ENCODE measurements around the gene CDKAL1. TPM values are rescaled to one million over a fixed set of nuclear protein-coding genes. Genes with fewer than 3 reads are reported as not detected.

The CDKAL1 gene
- total RNA-seq, 4 donors from 2014 or later, result 10.1 to 22.0 (median 12.5) TPM

DNA sequence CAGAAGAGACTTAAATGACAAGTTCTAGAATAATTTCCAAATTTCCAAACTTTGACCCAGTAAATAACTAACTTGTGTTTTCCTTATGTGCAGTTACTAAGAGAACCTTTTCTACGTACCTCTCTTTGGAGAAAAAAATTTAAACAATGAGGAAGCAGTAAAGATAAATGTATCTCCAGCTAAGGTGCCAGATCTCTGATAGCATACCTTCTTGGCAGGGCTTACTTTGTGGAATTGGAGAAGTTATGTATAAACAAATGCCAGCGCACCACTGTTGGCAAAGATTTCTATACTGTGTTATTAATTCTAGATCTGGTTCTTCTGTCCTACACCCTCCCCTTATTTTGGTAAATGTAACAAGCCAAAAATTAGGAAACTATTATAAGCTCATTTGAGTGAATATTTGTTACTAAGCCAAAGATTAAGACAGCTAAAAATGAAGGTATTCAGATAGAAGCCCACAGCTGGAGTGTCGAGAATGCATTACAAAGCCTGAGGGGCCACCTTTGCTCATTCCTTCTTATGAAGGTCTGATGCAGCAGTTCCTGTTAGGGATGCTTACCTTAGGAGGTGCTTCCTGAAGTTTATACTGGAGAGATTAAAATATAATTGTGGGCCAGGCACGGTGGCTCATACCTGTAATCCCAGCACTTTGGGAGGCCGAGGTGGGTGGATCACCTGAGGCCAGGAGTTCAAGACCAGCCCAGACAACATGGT lies 686.2 kb downstream of the CDKAL1 start:
- H3K9me3 ChIP-seq, result no peaks in the 10 kb centered on the region
- no peak for DNase-seq (ENCODE audit: low spot score in 2 of 2)
- no peak overlapping the region for H3K27ac ChIP-seq
- WGBS, result 64% methylated on average over 5 of the region's 5 CpGs
- no peaks in the 10 kb centered on the region for H3K27me3 ChIP-seq
- H3K4me1 ChIP-seq, result no peaks in the 10 kb centered on the region
- TF ChIP-seq EP300 (IDR thresholded peaks at IDR 0.05), result no peak
- TF ChIP-seq POLR2A (IDR thresholded peaks at IDR 0.05), result no peak
- TF ChIP-seq, protein P1, sequence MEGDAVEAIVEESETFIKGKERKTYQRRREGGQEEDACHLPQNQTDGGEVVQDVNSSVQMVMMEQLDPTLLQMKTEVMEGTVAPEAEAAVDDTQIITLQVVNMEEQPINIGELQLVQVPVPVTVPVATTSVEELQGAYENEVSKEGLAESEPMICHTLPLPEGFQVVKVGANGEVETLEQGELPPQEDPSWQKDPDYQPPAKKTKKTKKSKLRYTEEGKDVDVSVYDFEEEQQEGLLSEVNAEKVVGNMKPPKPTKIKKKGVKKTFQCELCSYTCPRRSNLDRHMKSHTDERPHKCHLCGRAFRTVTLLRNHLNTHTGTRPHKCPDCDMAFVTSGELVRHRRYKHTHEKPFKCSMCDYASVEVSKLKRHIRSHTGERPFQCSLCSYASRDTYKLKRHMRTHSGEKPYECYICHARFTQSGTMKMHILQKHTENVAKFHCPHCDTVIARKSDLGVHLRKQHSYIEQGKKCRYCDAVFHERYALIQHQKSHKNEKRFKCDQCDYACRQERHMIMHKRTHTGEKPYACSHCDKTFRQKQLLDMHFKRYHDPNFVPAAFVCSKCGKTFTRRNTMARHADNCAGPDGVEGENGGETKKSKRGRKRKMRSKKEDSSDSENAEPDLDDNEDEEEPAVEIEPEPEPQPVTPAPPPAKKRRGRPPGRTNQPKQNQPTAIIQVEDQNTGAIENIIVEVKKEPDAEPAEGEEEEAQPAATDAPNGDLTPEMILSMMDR (IDR thresholded peaks at IDR 0.05), result no peak
- no peak for TF ChIP-seq POLR2AphosphoS5 (IDR thresholded peaks at IDR 0.05)
- H3K4me3 ChIP-seq, result no peak overlapping the region
- H3K36me3 ChIP-seq, result no peaks in the 10 kb centered on the region

DNA sequence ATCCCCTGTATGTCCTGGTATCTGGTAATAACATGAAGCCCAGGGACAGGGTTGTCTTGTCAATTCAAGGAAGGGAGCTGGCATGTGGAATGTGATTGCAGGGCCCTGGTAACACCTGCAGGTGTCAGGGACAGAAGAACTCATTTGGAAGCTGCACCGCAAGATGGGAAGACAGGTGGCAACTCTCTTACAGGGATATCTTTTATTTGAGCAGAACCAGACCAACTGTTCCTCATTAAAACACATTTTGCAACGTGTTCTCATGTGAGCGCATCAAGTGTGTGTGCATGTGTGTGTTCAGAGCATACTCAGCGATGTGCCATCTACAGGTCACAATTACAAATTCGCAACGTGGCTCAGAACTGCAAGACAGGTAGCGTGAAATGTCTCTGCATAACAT lies 688.4 kb downstream of the CDKAL1 start:
- Histone ChIP-seq H3K27me3 (no peaks in the 10 kb centered on the region), H3K27ac (no peak overlapping the region), H3K4me3 (no peak overlapping the region), H3K4me1 (no peaks in the 10 kb centered on the region), H3K36me3 (no peaks in the 10 kb centered on the region), H3K9me3 (no peaks in the 10 kb centered on the region)
- WGBS, result 94% methylated on average over 7 of the region's 7 CpGs
- no peak for TF ChIP-seq EP300 (IDR thresholded peaks at IDR 0.05)
- TF ChIP-seq POLR2A (IDR thresholded peaks at IDR 0.05), result no peak
- TF ChIP-seq, protein P1 (IDR thresholded peaks at IDR 0.05), result no peak
- no peak for TF ChIP-seq POLR2AphosphoS5 (IDR thresholded peaks at IDR 0.05)
- no peak for DNase-seq (ENCODE audit: low spot score in 2 of 2)

DNA sequence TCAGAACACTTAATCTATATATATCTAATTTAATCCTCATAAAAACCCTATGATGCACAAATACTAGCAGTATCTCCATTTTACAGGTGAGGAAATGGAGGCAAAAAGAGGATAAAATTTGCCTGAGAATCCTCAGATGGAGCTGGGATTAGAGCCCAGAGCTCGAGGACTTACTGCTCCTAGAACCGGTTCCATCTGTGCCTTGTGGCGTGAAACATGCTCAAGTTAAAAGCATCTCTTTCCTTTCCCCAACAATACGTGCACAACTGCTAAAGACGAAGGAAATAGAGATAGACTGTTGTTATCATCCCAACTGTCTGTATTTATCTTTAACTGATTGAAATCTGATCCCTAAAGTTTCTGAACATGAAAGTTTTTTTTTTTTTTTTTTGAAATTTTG lies 691.7 kb downstream of the CDKAL1 start:
- no peak for TF ChIP-seq POLR2A (IDR thresholded peaks at IDR 0.05)
- TF ChIP-seq EP300 (IDR thresholded peaks at IDR 0.05), result no peak
- TF ChIP-seq, protein P1 (IDR thresholded peaks at IDR 0.05), result no peak
- no peak for TF ChIP-seq POLR2AphosphoS5 (IDR thresholded peaks at IDR 0.05)

DNA sequence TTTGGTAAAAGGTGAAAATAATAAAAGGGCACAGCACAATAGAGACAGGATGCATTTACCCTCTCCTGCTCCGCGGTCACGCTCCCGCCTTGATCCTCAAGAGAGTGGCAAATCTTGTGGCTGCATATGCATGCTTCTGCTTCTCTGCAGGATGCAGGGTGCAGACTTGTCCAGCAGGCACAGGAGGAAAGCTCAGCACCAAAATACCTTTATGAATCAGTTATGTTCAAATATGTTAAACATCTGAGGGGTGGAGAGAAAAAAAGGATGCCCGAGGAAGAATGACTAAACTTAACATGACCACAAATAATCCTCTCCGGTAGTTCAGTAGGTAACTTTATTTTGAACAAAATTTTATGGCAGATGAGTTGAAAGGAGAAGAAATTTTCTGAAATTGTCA lies 693.2 kb downstream of the CDKAL1 start:
- Histone ChIP-seq H3K4me1 (no peaks in the 10 kb centered on the region), H3K4me3 (no peak overlapping the region), H3K36me3 (peaks cover 15% of the 10 kb centered on the region), H3K27me3 (no peaks in the 10 kb centered on the region), H3K27ac (no peak overlapping the region), H3K9me3 (no peaks in the 10 kb centered on the region)
- WGBS, result 83% methylated on average over 6 of the region's 6 CpGs
- TF ChIP-seq POLR2A (IDR thresholded peaks at IDR 0.05) (no peak), POLR2AphosphoS5 (IDR thresholded peaks at IDR 0.05) (no peak), EP300 (IDR thresholded peaks at IDR 0.05) (no peak)
- TF ChIP-seq, protein P1 (IDR thresholded peaks at IDR 0.05), result no peak
- no peak for DNase-seq (ENCODE audit: low spot score in 2 of 2)

More for the DNA sequence above, 691.7 kb downstream of the CDKAL1 start:
- H3K9me3 ChIP-seq, result no peaks in the 10 kb centered on the region
- WGBS, result 89% methylated on average over 5 of the region's 5 CpGs
- no peak overlapping the region for H3K27ac ChIP-seq
- H3K4me3 ChIP-seq, result no peak overlapping the region
- no peak for DNase-seq (ENCODE audit: low spot score in 2 of 2)
- H3K36me3 ChIP-seq, result peaks cover under 1% of the 10 kb centered on the region
- H3K27me3 ChIP-seq, result no peaks in the 10 kb centered on the region
- no peaks in the 10 kb centered on the region for H3K4me1 ChIP-seq

DNA sequence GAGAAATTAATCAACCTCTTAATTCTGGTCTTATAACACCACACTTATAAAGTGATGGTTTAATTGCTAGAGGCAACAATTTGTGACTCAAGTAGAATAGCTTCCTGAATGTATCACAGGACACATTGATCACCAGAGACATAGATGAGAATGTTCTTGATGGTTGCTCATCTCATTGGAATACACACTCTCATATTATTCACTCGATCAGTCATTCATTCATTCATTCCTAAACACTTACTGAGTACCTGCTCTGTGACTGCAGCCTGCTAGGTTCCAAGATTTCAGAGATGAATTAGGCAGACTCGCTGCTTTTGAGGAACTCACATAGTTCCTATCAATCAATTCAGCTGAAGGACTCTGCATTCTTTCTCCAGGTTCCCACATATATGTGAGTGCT lies 694.2 kb downstream of the CDKAL1 start:
- Histone ChIP-seq H3K27me3 (no peaks in the 10 kb centered on the region), H3K27ac (no peak overlapping the region), H3K36me3 (peaks cover 24% of the 10 kb centered on the region), H3K9me3 (peaks cover 4% of the 10 kb centered on the region), H3K4me1 (no peaks in the 10 kb centered on the region), H3K4me3 (no peak overlapping the region)
- TF ChIP-seq EP300 (IDR thresholded peaks at IDR 0.05), result no peak
- TF ChIP-seq, protein P1 (IDR thresholded peaks at IDR 0.05), result no peak
- TF ChIP-seq POLR2AphosphoS5 (IDR thresholded peaks at IDR 0.05), result no peak
- no peak for TF ChIP-seq POLR2A (IDR thresholded peaks at IDR 0.05)
- no peak for DNase-seq (ENCODE audit: low spot score in 2 of 2)
- 88% methylated on average over 2 of the region's 2 CpGs for WGBS
